ENCODE data around the gene RAB23.
A peak's percentile ranks its signal among the peaks of the same experiment; 100 is the strongest.
"Not testable (repeated sequence)": the region's sequence is repeated elsewhere in the genome, so short reads cannot be mapped to it uniquely, and the experiment has no call there.

RAB23 gene

GRCh38 chr6:57221936-57222742 lies at the start of gene RAB23:
Gene RAB23 (minus strand): TSS chr6:57222307. CDS start chr6:57210380, 11,927 bp downstream.
- peak; percentile 93 for DNase-seq

- no peak for DNase-seq
Observed at GRCh38 chr6:57268294-57268640, 46.2 kb upstream of the RAB23 start.

GRCh38 chr6:57267586-57268293 lies 45.6 kb upstream of the RAB23 start:
- DNase-seq, result peak; percentile 77

- DNase-seq, result no peak
Observed at GRCh38 chr6:57265755-57266221, 43.7 kb upstream of the RAB23 start.

- no peak for DNase-seq
Observed at GRCh38 chr6:57263739-57264138, 41.6 kb upstream of the RAB23 start.

GRCh38 chr6:57262901-57263694 lies 41.0 kb upstream of the RAB23 start:
- DNase-seq, result no peak

GRCh38 chr6:57262488-57262887 lies 40.4 kb upstream of the RAB23 start:
- DNase-seq, result peak; percentile 42

- DNase-seq, result peak; percentile 28
Observed at GRCh38 chr6:57261926-57262325, 39.8 kb upstream of the RAB23 start.

- no peak for DNase-seq
Observed at GRCh38 chr6:57259064-57259463, 37.0 kb upstream of the RAB23 start.

- no peak for DNase-seq
Observed at GRCh38 chr6:57257911-57258541, 35.9 kb upstream of the RAB23 start.

GRCh38 chr6:57256541-57256940 lies 34.4 kb upstream of the RAB23 start:
- no peak for DNase-seq

GRCh38 chr6:57255451-57256169 lies 33.5 kb upstream of the RAB23 start:
- no peak for DNase-seq

GRCh38 chr6:57254055-57254717 lies 32.1 kb upstream of the RAB23 start:
- DNase-seq, result no peak

- no peak for DNase-seq
Observed at GRCh38 chr6:57252975-57253374, 30.9 kb upstream of the RAB23 start.

GRCh38 chr6:57252137-57252536 lies 30.0 kb upstream of the RAB23 start:
- no peak for DNase-seq

- no peak for DNase-seq
Observed at GRCh38 chr6:57250348-57250747, 28.2 kb upstream of the RAB23 start.

GRCh38 chr6:57248311-57248895 lies 26.3 kb upstream of the RAB23 start:
- DNase-seq, result no peak

- DNase-seq, result no peak
Observed at GRCh38 chr6:57247603-57248002, 25.5 kb upstream of the RAB23 start.

- no peak for DNase-seq
Observed at GRCh38 chr6:57246307-57246706, 24.2 kb upstream of the RAB23 start.

- no peak for DNase-seq
Observed at GRCh38 chr6:57243954-57244353, 21.8 kb upstream of the RAB23 start.

GRCh38 chr6:57243526-57243925 lies 21.4 kb upstream of the RAB23 start:
- not testable (repeated sequence) for DNase-seq
